Stimulated activated CD4-positive, alpha-beta T cell treated with anti-CD3 and anti-CD28 coated beads, TNF-alpha, amount 100 ng/mL, for 48 hours (primary cell): ENCODE measurements around the gene AJM1.

ENCODE experiments used
- DNase-seq, 3 donors: peaks; one replicate each; pipeline ENCODE4 v3.0.0-alpha.2; 2020; ENCODE audit warnings: low read depth in 3 of 3

The AJM1 gene

GRCh38 chr9:136808075-136808805, 34.0 kb upstream of the AJM1 start:
- peak in 1 of 3 donors; percentile 38 for DNase-seq

- DNase-seq, result no peak
Measured at GRCh38 chr9:136808806-136809158, 33.5 kb upstream of the AJM1 start.

- DNase-seq, result no peak
Measured at GRCh38 chr9:136814725-136815421, 27.4 kb upstream of the AJM1 start.

GRCh38 chr9:136815422-136815782, 26.9 kb upstream of the AJM1 start:
- DNase-seq, result no peak

GRCh38 chr9:136820971-136821825, 21.1 kb upstream of the AJM1 start:
- DNase-seq, result no peak

GRCh38 chr9:136821826-136822544, 20.3 kb upstream of the AJM1 start:
- DNase-seq, result no peak

GRCh38 chr9:136823136-136824046, 18.9 kb upstream of the AJM1 start:
- DNase-seq, result no peak

- DNase-seq, result no peak
Measured at GRCh38 chr9:136824496-136825225, 17.6 kb upstream of the AJM1 start.

- no peak for DNase-seq
Measured at GRCh38 chr9:136825295-136826187, 16.7 kb upstream of the AJM1 start.

GRCh38 chr9:136826188-136826541, 16.1 kb upstream of the AJM1 start:
- no peak for DNase-seq

- DNase-seq, result no peak
Measured at GRCh38 chr9:136826703-136827582, 15.3 kb upstream of the AJM1 start.

GRCh38 chr9:136827794-136828473, 14.3 kb upstream of the AJM1 start:
- no peak for DNase-seq

- DNase-seq, result no peak
Measured at GRCh38 chr9:136828474-136829140, 13.7 kb upstream of the AJM1 start.

- DNase-seq, result no peak
Measured at GRCh38 chr9:136829412-136829811, 12.9 kb upstream of the AJM1 start.

- DNase-seq, result no peak
Measured at GRCh38 chr9:136829981-136830885, 12.0 kb upstream of the AJM1 start.
